ENCODE results near the gene MYDGF. TPM values are rescaled to one million over a fixed set of nuclear protein-coding genes. Genes with fewer than 3 reads are reported as not detected.

MYDGF gene
- total RNA-seq, 1 experiment from 2014 or later: 58.2 TPM

DNA sequence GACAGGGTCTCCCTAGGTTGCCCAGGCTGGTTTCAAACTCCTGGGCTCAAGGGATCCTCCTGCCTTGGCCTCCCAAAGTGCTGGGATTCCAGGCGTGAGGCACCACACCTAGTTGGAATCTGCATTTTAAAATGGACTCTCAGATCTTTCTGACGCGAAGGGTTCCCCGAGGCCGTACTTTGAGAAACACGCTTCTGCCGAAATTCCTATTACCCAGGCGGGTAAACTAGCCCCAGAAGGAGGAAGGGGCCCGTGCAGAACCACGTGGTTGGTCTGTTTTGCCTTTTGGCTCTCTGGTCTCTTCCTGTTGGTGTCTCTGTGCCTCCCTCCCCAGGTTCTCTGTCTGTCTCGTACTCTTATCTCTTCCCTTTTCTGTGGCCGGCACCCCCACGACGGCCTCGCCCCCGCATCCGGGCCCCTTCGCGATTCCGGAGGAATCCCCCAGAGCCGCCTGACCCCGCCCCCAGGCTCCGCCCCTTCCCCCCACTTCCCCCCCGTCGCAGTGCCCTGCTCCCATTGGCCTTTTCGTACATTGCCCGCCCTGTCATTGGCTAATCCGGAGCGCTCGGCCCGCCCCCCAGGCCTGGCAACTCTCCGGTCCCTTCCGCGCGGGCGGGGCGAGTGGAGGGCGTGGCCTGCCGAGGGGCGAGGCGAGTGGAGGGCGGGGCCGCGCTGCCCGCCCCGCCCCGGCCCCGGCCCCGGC lies 31.2 kb downstream of the MYDGF start, which contains the start of gene TNFAIP8L1 (continued):
- TF ChIP-seq, protein P1, sequence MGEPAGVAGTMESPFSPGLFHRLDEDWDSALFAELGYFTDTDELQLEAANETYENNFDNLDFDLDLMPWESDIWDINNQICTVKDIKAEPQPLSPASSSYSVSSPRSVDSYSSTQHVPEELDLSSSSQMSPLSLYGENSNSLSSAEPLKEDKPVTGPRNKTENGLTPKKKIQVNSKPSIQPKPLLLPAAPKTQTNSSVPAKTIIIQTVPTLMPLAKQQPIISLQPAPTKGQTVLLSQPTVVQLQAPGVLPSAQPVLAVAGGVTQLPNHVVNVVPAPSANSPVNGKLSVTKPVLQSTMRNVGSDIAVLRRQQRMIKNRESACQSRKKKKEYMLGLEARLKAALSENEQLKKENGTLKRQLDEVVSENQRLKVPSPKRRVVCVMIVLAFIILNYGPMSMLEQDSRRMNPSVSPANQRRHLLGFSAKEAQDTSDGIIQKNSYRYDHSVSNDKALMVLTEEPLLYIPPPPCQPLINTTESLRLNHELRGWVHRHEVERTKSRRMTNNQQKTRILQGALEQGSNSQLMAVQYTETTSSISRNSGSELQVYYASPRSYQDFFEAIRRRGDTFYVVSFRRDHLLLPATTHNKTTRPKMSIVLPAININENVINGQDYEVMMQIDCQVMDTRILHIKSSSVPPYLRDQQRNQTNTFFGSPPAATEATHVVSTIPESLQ (CRISPR knock-in tag; IDR thresholded peaks at IDR 0.05): no peak
- TF ChIP-seq GRHL2 (CRISPR knock-in tag; IDR thresholded peaks at IDR 0.05; ENCODE audit: insufficient replicate concordance, severe bottlenecking) (no peak), SMAD4 (CRISPR knock-in tag; IDR thresholded peaks at IDR 0.05) (no peak), NR1H2 (CRISPR knock-in tag; IDR thresholded peaks at IDR 0.05) (no peak), ZNF121 (CRISPR knock-in tag; IDR thresholded peaks at IDR 0.05) (no peak), EMX1 (CRISPR knock-in tag; IDR thresholded peaks at IDR 0.05) (no peak), ESRRA (CRISPR knock-in tag; IDR thresholded peaks at IDR 0.05; ENCODE audit: borderline replicate concordance) (no peak)
- TF ChIP-seq, protein P2, sequence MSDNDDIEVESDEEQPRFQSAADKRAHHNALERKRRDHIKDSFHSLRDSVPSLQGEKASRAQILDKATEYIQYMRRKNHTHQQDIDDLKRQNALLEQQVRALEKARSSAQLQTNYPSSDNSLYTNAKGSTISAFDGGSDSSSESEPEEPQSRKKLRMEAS (CRISPR knock-in tag; IDR thresholded peaks at IDR 0.05): no peak
- TF ChIP-seq, protein P3, sequence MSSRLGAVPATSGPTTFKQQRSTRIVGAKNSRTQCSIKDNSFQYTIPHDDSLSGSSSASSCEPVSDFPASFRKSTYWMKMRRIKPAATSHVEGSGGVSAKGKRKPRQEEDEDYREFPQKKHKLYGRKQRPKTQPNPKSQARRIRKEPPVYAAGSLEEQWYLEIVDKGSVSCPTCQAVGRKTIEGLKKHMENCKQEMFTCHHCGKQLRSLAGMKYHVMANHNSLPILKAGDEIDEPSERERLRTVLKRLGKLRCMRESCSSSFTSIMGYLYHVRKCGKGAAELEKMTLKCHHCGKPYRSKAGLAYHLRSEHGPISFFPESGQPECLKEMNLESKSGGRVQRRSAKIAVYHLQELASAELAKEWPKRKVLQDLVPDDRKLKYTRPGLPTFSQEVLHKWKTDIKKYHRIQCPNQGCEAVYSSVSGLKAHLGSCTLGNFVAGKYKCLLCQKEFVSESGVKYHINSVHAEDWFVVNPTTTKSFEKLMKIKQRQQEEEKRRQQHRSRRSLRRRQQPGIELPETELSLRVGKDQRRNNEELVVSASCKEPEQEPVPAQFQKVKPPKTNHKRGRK (CRISPR knock-in tag; IDR thresholded peaks at IDR 0.05; ENCODE audit: borderline replicate concordance): no peak
- TF ChIP-seq, protein P4, sequence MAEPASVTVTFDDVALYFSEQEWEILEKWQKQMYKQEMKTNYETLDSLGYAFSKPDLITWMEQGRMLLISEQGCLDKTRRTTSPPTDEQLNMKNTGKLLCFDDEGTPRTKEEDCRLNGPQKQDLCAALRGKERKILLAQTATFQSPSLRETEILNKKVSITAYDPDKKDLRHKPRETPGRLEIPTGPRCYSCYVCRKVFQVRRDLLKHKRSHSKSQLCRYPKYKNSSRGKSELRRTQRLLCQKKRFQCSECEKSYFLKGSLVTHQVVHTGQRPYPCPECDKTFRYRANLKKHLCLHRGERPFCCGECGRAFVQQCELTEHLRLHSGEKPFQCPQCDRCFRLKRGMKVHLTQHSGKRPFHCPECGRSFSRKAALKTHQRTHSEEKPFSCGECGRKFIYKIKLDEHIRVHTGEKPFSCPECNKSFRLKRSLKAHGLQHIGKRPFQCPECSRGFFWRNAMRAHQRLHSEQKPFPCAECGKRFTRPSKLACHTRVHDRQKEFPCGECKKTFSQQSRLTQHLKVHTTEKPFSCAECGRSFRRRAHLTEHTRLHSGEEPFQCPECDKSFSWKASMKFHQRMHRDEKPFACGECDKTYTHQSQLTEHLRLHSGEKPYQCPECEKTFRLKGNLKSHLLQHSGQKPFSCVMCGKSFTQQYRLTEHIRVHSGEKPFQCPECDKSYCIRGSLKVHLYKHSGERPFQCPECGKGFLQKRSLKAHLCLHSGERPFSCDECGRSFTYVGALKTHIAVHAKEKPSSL (CRISPR knock-in tag; conservative IDR thresholded peaks at IDR 0.05): no peak
- TF ChIP-seq, protein P5, sequence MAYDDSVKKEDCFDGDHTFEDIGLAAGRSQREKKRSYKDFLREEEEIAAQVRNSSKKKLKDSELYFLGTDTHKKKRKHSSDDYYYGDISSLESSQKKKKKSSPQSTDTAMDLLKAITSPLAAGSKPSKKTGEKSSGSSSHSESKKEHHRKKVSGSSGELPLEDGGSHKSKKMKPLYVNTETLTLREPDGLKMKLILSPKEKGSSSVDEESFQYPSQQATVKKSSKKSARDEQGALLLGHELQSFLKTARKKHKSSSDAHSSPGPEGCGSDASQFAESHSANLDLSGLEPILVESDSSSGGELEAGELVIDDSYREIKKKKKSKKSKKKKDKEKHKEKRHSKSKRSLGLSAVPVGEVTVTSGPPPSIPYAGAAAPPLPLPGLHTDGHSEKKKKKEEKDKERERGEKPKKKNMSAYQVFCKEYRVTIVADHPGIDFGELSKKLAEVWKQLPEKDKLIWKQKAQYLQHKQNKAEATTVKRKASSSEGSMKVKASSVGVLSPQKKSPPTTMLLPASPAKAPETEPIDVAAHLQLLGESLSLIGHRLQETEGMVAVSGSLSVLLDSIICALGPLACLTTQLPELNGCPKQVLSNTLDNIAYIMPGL (CRISPR knock-in tag; IDR thresholded peaks at IDR 0.05): no peak
- TF ChIP-seq, protein P6, sequence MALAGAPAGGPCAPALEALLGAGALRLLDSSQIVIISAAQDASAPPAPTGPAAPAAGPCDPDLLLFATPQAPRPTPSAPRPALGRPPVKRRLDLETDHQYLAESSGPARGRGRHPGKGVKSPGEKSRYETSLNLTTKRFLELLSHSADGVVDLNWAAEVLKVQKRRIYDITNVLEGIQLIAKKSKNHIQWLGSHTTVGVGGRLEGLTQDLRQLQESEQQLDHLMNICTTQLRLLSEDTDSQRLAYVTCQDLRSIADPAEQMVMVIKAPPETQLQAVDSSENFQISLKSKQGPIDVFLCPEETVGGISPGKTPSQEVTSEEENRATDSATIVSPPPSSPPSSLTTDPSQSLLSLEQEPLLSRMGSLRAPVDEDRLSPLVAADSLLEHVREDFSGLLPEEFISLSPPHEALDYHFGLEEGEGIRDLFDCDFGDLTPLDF (CRISPR knock-in tag; IDR thresholded peaks at IDR 0.05): no peak
- TF ChIP-seq, protein P7, sequence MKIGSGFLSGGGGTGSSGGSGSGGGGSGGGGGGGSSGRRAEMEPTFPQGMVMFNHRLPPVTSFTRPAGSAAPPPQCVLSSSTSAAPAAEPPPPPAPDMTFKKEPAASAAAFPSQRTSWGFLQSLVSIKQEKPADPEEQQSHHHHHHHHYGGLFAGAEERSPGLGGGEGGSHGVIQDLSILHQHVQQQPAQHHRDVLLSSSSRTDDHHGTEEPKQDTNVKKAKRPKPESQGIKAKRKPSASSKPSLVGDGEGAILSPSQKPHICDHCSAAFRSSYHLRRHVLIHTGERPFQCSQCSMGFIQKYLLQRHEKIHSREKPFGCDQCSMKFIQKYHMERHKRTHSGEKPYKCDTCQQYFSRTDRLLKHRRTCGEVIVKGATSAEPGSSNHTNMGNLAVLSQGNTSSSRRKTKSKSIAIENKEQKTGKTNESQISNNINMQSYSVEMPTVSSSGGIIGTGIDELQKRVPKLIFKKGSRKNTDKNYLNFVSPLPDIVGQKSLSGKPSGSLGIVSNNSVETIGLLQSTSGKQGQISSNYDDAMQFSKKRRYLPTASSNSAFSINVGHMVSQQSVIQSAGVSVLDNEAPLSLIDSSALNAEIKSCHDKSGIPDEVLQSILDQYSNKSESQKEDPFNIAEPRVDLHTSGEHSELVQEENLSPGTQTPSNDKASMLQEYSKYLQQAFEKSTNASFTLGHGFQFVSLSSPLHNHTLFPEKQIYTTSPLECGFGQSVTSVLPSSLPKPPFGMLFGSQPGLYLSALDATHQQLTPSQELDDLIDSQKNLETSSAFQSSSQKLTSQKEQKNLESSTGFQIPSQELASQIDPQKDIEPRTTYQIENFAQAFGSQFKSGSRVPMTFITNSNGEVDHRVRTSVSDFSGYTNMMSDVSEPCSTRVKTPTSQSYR (CRISPR knock-in tag; IDR thresholded peaks at IDR 0.05): no peak

Measured in WTC11 (cell line).